ENCODE measurements around the gene HOXB3. TPM values are rescaled to one million over a fixed set of nuclear protein-coding genes. Genes with fewer than 3 reads are reported as not detected.
"Not testable (repeated sequence)": the region's sequence is repeated elsewhere in the genome, so short reads cannot be mapped to it uniquely, and the experiment has no call there.

Gene HOXB3
- total RNA-seq, 1 donor from 2014 or later: 4.2 TPM

GRCh38 chr17:48515925-48516900, 73.8 kb downstream of the HOXB3 start:
- Histone ChIP-seq H3K27ac (ENCODE audit: low read depth, low read length) (no peak overlapping the region), H3K4me3 (ENCODE audit: low read length in 3 of 3) (no peak overlapping the region), H3K27me3 (ENCODE audit: control insufficient read depth in 3 of 3, insufficient read depth in 3 of 3, low read length in 3 of 3) (peaks cover 24 to 42% (median 33%) of the 10 kb centered on the region in 3 donors), H3K4me1 (ENCODE audit: control insufficient read depth in 3 of 3, insufficient read depth in 3 of 3, low read length in 3 of 3) (no peaks in the 10 kb centered on the region), H3K36me3 (ENCODE audit: control insufficient read depth in 3 of 3, insufficient read depth in 3 of 3, low read length in 3 of 3) (no peaks in the 10 kb centered on the region), H3K9me3 (ENCODE audit: control insufficient read depth in 3 of 3, low read length in 3 of 3) (no peaks in the 10 kb centered on the region), H3K9ac (ENCODE audit: low read depth in 1 of 3, low read length in 3 of 3) (no peak overlapping the region)

- Histone ChIP-seq H3K27me3 (ENCODE audit: control insufficient read depth in 3 of 3, insufficient read depth in 3 of 3, low read length in 3 of 3) (peaks cover 23 to 42% (median 24%) of the 10 kb centered on the region in 3 donors), H3K27ac (ENCODE audit: low read depth, low read length) (no peak overlapping the region), H3K36me3 (ENCODE audit: control insufficient read depth in 3 of 3, insufficient read depth in 3 of 3, low read length in 3 of 3) (no peaks in the 10 kb centered on the region), H3K9me3 (ENCODE audit: control insufficient read depth in 3 of 3, low read length in 3 of 3) (no peaks in the 10 kb centered on the region), H3K4me1 (ENCODE audit: control insufficient read depth in 3 of 3, insufficient read depth in 3 of 3, low read length in 3 of 3) (no peaks in the 10 kb centered on the region), H3K4me3 (ENCODE audit: low read length in 3 of 3) (no peak overlapping the region), H3K9ac (ENCODE audit: low read depth in 1 of 3, low read length in 3 of 3) (no peak overlapping the region)
Observed at GRCh38 chr17:48514477-48514876, 75.6 kb downstream of the HOXB3 start.

DNA sequence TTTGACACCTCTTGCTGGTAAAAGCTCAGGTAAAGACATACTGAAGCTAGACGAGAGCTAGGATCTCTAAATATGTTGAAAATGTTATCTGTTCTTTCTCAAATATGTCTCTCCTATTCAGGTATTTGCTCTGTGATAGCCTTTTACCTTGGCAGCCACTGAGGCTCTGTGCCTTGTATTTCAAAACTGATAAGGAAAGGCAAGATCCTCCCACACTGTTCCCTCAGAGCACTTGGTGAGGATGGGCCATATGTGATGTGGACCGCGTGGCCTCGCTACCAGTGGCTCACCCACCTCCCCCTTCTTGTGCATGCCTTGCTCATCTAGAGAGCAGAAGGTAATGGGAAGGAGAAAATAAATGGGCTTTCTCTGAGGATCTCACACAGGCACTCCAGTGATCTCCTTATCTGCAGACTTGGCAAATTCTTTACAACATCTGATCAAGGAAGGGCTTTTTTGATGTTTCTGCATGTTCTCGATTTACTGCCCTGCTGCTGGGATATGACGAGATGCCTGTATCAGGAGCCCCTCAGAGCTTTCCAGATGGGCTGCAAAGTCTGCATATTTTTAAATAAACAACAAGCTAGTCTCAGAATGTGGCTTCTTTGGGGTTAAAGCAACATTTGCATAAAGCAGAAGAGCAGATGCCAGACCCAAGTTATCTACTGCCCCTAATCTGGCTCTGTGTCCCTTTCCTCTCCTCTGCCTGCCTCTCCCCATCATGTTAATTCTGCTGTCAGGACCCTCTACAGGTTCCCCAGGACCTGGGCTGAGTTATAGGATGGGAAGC, 76.2 kb downstream of the HOXB3 start:
- Histone ChIP-seq H3K36me3 (ENCODE audit: control insufficient read depth in 3 of 3, insufficient read depth in 3 of 3, low read length in 3 of 3) (no peaks in the 10 kb centered on the region), H3K27me3 (ENCODE audit: control insufficient read depth in 3 of 3, insufficient read depth in 3 of 3, low read length in 3 of 3) (peaks cover 22 to 42% (median 24%) of the 10 kb centered on the region in 3 donors), H3K9me3 (ENCODE audit: control insufficient read depth in 3 of 3, low read length in 3 of 3) (no peaks in the 10 kb centered on the region), H3K4me1 (ENCODE audit: control insufficient read depth in 3 of 3, insufficient read depth in 3 of 3, low read length in 3 of 3) (no peaks in the 10 kb centered on the region), H3K4me3 (ENCODE audit: low read length in 3 of 3) (no peak overlapping the region), H3K9ac (ENCODE audit: low read depth in 1 of 3, low read length in 3 of 3) (no peak overlapping the region), H3K27ac (ENCODE audit: low read depth, low read length) (no peak overlapping the region)

DNA sequence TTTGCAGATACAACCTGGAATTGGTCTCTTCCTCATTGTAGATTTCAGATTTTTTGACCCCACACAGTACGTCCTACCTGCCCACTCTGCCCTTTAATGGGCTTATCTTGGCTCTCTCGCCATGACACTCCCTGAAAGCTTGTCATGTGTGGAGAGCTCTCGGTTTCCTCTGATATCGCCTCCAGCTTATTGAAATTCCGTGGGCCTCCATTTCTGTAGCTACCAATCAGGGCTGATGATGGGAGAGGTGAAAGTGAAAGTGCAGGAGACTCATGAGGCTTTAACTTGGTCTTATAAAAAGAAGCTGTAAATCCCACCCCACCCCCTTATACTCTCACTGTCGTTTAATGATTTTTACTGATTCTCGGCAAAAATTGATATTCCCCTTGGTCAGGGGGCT, 76.9 kb downstream of the HOXB3 start:
- no peak overlapping the region for H3K27ac ChIP-seq (ENCODE audit: low read depth, low read length)
- no peaks in the 10 kb centered on the region for H3K4me1 ChIP-seq (ENCODE audit: control insufficient read depth in 3 of 3, insufficient read depth in 3 of 3, low read length in 3 of 3)
- H3K27me3 ChIP-seq (ENCODE audit: control insufficient read depth in 3 of 3, insufficient read depth in 3 of 3, low read length in 3 of 3): peaks cover 24 to 42% (median 27%) of the 10 kb centered on the region in 3 donors
- H3K9me3 ChIP-seq (ENCODE audit: control insufficient read depth in 3 of 3, low read length in 3 of 3): no peaks in the 10 kb centered on the region
- no peaks in the 10 kb centered on the region for H3K36me3 ChIP-seq (ENCODE audit: control insufficient read depth in 3 of 3, insufficient read depth in 3 of 3, low read length in 3 of 3)
- H3K9ac ChIP-seq (ENCODE audit: low read depth in 1 of 3, low read length in 3 of 3): no peak overlapping the region
- H3K4me3 ChIP-seq (ENCODE audit: low read length in 3 of 3): no peak overlapping the region

DNA sequence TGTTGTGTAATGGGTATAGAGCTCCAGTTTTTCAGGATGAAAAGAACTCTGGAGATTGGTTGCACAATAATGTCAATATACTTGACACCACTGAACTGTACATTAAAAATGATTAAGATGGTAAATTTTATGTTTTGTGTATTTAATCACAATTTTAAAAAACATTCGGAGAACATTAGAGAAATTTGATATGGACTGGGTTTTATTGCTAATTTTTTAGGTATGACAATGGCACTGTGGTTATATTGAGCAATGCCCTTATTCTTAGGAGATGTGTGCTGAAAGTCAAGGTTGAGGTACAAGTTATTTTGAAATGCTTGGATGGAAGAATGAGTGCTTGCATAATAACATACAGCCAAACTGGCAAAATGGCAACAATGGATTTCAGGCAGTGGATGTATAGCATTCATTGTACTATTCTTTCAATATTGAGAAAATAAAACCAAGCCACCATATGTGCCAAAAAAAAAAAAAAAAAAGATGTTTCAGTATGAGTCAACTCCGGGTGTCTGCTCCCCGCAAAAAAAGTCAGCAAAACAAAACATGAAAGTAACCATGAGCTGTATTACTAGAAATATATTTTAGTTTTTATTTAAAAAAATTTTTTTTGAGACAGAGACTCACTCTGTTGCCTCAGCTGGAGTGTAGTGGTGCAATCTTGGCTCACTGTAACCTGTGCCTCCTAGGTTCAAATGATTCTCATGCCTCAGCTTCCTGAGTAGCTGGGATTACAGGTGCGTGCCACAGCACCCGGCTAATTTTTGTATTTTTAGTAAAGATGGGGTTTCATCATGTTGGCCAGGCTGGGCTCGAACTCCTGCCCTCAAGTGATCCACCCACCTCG, 79.1 kb downstream of the HOXB3 start:
- H3K27ac ChIP-seq (ENCODE audit: low read depth, low read length): no peak overlapping the region
- H3K27me3 ChIP-seq (ENCODE audit: control insufficient read depth in 3 of 3, insufficient read depth in 3 of 3, low read length in 3 of 3): peaks cover 25 to 34% (median 25%) of the 10 kb centered on the region in 3 donors
- H3K4me1 ChIP-seq (ENCODE audit: control insufficient read depth in 3 of 3, insufficient read depth in 3 of 3, low read length in 3 of 3): no peaks in the 10 kb centered on the region
- no peak overlapping the region for H3K9ac ChIP-seq (ENCODE audit: low read depth in 1 of 3, low read length in 3 of 3)
- no peak overlapping the region for H3K4me3 ChIP-seq (ENCODE audit: low read length in 3 of 3)
- H3K36me3 ChIP-seq (ENCODE audit: control insufficient read depth in 3 of 3, insufficient read depth in 3 of 3, low read length in 3 of 3): no peaks in the 10 kb centered on the region
- no peaks in the 10 kb centered on the region for H3K9me3 ChIP-seq (ENCODE audit: control insufficient read depth in 3 of 3, low read length in 3 of 3)

DNA sequence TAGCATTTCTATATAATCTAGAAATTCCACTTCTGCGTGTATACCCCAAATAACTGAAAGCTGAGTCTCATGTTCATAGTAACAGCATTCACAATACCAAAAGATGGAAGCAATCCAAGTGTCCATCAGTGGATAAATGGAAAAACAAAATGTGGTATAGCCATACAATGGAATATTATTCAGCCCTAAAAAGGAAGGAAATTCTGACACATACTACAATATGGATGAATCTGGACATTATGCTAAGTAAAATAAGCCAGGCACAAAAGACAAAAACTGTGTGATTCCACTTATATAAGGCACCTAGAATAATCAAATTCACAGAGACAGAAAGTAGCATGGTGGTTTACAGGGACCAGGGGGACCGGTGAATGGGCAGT, 79.7 kb downstream of the HOXB3 start:
- Histone ChIP-seq H3K27ac (ENCODE audit: low read depth, low read length) (no peak overlapping the region), H3K4me1 (ENCODE audit: control insufficient read depth in 3 of 3, insufficient read depth in 3 of 3, low read length in 3 of 3) (no peaks in the 10 kb centered on the region), H3K9me3 (ENCODE audit: control insufficient read depth in 3 of 3, low read length in 3 of 3) (no peaks in the 10 kb centered on the region), H3K36me3 (ENCODE audit: control insufficient read depth in 3 of 3, insufficient read depth in 3 of 3, low read length in 3 of 3) (no peaks in the 10 kb centered on the region), H3K27me3 (ENCODE audit: control insufficient read depth in 3 of 3, insufficient read depth in 3 of 3, low read length in 3 of 3) (peaks cover 20 to 28% (median 22%) of the 10 kb centered on the region in 3 donors), H3K4me3 (ENCODE audit: low read length in 3 of 3) (no peak overlapping the region), H3K9ac (ENCODE audit: low read depth in 1 of 3, low read length in 3 of 3) (no peak overlapping the region)

GRCh38 chr17:48509708-48510107, 80.3 kb downstream of the HOXB3 start:
- not testable (repeated sequence) for H3K36me3 ChIP-seq (ENCODE audit: control insufficient read depth in 3 of 3, insufficient read depth in 3 of 3, low read length in 3 of 3); H3K4me3 ChIP-seq (ENCODE audit: low read length in 3 of 3); H3K9ac ChIP-seq (ENCODE audit: low read depth in 1 of 3, low read length in 3 of 3); H3K27ac ChIP-seq (ENCODE audit: low read depth, low read length); H3K4me1 ChIP-seq (ENCODE audit: control insufficient read depth in 3 of 3, insufficient read depth in 3 of 3, low read length in 3 of 3); H3K9me3 ChIP-seq (ENCODE audit: control insufficient read depth in 3 of 3, low read length in 3 of 3)
- peaks cover 19 to 26% (median 21%) of the 10 kb centered on the region in 3 donors for H3K27me3 ChIP-seq (ENCODE audit: control insufficient read depth in 3 of 3, insufficient read depth in 3 of 3, low read length in 3 of 3)

DNA sequence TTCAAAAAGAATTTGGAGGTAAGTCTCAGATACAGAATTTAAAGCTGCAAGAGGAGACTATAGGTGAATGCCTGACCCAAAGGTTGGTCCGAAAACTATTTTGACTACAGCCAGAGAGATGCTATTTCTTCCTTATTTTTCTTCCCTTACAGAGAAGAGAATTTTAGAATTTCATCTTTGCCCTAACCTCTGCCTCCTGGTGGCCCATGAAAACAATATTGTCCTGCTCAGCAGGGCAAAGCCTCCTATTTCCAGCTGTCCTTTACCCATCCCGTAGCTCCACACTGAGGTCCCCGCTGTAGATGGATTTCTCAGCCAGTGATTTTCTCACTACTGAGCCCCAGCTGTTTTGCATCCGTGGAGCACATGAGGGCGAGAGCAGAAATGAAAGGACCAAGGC, 83.8 kb downstream of the HOXB3 start:
- no peak overlapping the region for H3K9ac ChIP-seq (ENCODE audit: low read depth in 1 of 3, low read length in 3 of 3)
- no peaks in the 10 kb centered on the region for H3K36me3 ChIP-seq (ENCODE audit: control insufficient read depth in 3 of 3, insufficient read depth in 3 of 3, low read length in 3 of 3)
- H3K9me3 ChIP-seq (ENCODE audit: control insufficient read depth in 3 of 3, low read length in 3 of 3): no peaks in the 10 kb centered on the region
- no peak overlapping the region for H3K4me3 ChIP-seq (ENCODE audit: low read length in 3 of 3)
- no peaks in the 10 kb centered on the region for H3K4me1 ChIP-seq (ENCODE audit: control insufficient read depth in 3 of 3, insufficient read depth in 3 of 3, low read length in 3 of 3)
- H3K27ac ChIP-seq (ENCODE audit: low read depth, low read length): no peak overlapping the region
- H3K27me3 ChIP-seq (ENCODE audit: control insufficient read depth in 3 of 3, insufficient read depth in 3 of 3, low read length in 3 of 3): peaks cover 10 to 34% (median 18%) of the 10 kb centered on the region in 3 donors

DNA sequence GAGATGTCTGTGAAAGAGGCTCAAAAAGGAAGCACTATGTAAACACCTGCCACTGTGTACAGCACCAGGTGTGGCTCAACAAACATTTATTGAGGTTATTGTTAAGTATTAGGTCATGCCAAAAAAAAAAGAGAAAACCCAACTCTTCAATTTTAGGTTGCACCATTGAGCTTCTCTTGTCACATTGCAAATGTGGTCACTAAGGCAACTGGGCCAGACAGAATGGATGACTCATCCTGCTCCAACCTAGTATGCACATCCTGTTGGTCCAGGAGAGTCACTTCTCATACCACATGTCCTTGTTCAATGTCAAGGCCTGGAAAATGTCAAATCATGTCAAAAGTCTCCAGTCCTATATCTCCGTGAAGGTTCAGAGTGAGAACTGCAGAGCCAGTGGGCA, 84.3 kb downstream of the HOXB3 start:
- H3K36me3 ChIP-seq (ENCODE audit: control insufficient read depth in 3 of 3, insufficient read depth in 3 of 3, low read length in 3 of 3): no peaks in the 10 kb centered on the region
- no peaks in the 10 kb centered on the region for H3K9me3 ChIP-seq (ENCODE audit: control insufficient read depth in 3 of 3, low read length in 3 of 3)
- no peak overlapping the region for H3K4me3 ChIP-seq (ENCODE audit: low read length in 3 of 3)
- peaks cover 10 to 36% (median 18%) of the 10 kb centered on the region in 3 donors for H3K27me3 ChIP-seq (ENCODE audit: control insufficient read depth in 3 of 3, insufficient read depth in 3 of 3, low read length in 3 of 3)
- no peak overlapping the region for H3K27ac ChIP-seq (ENCODE audit: low read depth, low read length)
- H3K9ac ChIP-seq (ENCODE audit: low read depth in 1 of 3, low read length in 3 of 3): no peak overlapping the region
- no peaks in the 10 kb centered on the region for H3K4me1 ChIP-seq (ENCODE audit: control insufficient read depth in 3 of 3, insufficient read depth in 3 of 3, low read length in 3 of 3)

Data from skeletal muscle tissue (tissue), 4 donors.